Measurements from ENCODE around the gene TESMIN.

Gene TESMIN

GRCh38 chr11:68667511-68668500 is 83.5 kb downstream of the TESMIN start:
- TF ChIP-seq YY1 (IDR thresholded peaks at IDR 0.05; ENCODE audit: low read depth) (no peak), TEAD4 (IDR thresholded peaks at IDR 0.05) (no peak), NFIC (IDR thresholded peaks at IDR 0.05) (no peak), CEBPB (IDR thresholded peaks at IDR 0.05) (no peak), EP300 (IDR thresholded peaks at IDR 0.05; ENCODE audit: borderline replicate concordance) (no peak), RAD21 (IDR thresholded peaks at IDR 0.05; ENCODE audit: low read depth) (no peak), ZBTB7A (IDR thresholded peaks at IDR 0.05; ENCODE audit: low read depth) (no peak), TCF12 (IDR thresholded peaks at IDR 0.05; ENCODE audit: low read depth) (no peak), REST (IDR thresholded peaks at IDR 0.05; ENCODE audit: low read depth) (no peak), TAF1 (IDR thresholded peaks at IDR 0.05; ENCODE audit: low read depth) (no peak)

- TF ChIP-seq REST (IDR thresholded peaks at IDR 0.05; ENCODE audit: low read depth) (no peak), TAF1 (IDR thresholded peaks at IDR 0.05; ENCODE audit: low read depth) (no peak), FOXM1 (IDR thresholded peaks at IDR 0.05; ENCODE audit: borderline replicate concordance, low read depth) (no peak), CREB1 (IDR thresholded peaks at IDR 0.05; ENCODE audit: low read depth) (no peak), EGR1 (IDR thresholded peaks at IDR 0.05) (no peak), CEBPB (IDR thresholded peaks at IDR 0.05) (no peak), TCF12 (IDR thresholded peaks at IDR 0.05; ENCODE audit: low read depth) (no peak), USF1 (IDR thresholded peaks at IDR 0.05) (no peak)
Observed at GRCh38 chr11:68666849-68667248, 84.5 kb downstream of the TESMIN start.

- TF ChIP-seq REST (IDR thresholded peaks at IDR 0.05; ENCODE audit: low read depth): no peak
Observed at GRCh38 chr11:68665436-68665835, 85.9 kb downstream of the TESMIN start.

- TF ChIP-seq EP300 (IDR thresholded peaks at IDR 0.05; ENCODE audit: borderline replicate concordance) (no peak), ZBTB7A (IDR thresholded peaks at IDR 0.05; ENCODE audit: low read depth) (no peak), TCF12 (IDR thresholded peaks at IDR 0.05; ENCODE audit: low read depth) (no peak), YY1 (IDR thresholded peaks at IDR 0.05; ENCODE audit: low read depth) (no peak), USF1 (IDR thresholded peaks at IDR 0.05) (no peak)
Observed at GRCh38 chr11:68664906-68665305, 86.4 kb downstream of the TESMIN start.

GRCh38 chr11:68664141-68664540 is 87.2 kb downstream of the TESMIN start:
- TF ChIP-seq TAF1 (IDR thresholded peaks at IDR 0.05; ENCODE audit: low read depth): no peak
- TF ChIP-seq RAD21 (IDR thresholded peaks at IDR 0.05; ENCODE audit: low read depth): no peak
- no peak for TF ChIP-seq TCF12 (IDR thresholded peaks at IDR 0.05; ENCODE audit: low read depth)
- TF ChIP-seq USF1 (IDR thresholded peaks at IDR 0.05): no peak
- TF ChIP-seq CEBPB (IDR thresholded peaks at IDR 0.05): no peak
- no peak for TF ChIP-seq EP300 (IDR thresholded peaks at IDR 0.05; ENCODE audit: borderline replicate concordance)
- no peak for TF ChIP-seq FOXM1 (IDR thresholded peaks at IDR 0.05; ENCODE audit: borderline replicate concordance, low read depth)
- no peak for TF ChIP-seq REST (IDR thresholded peaks at IDR 0.05; ENCODE audit: low read depth)
- no peak for TF ChIP-seq MAX (IDR thresholded peaks at IDR 0.05)
- TF ChIP-seq YY1 (IDR thresholded peaks at IDR 0.05; ENCODE audit: low read depth): no peak
- no peak for TF ChIP-seq CREB1 (IDR thresholded peaks at IDR 0.05; ENCODE audit: low read depth)
- TF ChIP-seq NFIC (IDR thresholded peaks at IDR 0.05): no peak
- no peak for TF ChIP-seq TEAD4 (IDR thresholded peaks at IDR 0.05)
- TF ChIP-seq ZBTB7A (IDR thresholded peaks at IDR 0.05; ENCODE audit: low read depth): no peak
- no peak for TF ChIP-seq EGR1 (IDR thresholded peaks at IDR 0.05)

All from Ishikawa (cell line).